HepG2 (cell line): ENCODE data around the gene ORMDL3. TPM values are rescaled to one million over a fixed set of nuclear protein-coding genes. Genes with fewer than 3 reads are reported as not detected.
A peak's percentile ranks its signal among the peaks of the same experiment; 100 is the strongest.

ENCODE experiments used
- BHLHE40 ChIP-seq: IDR thresholded peaks from 2 replicates; pipeline ENCODE4 v1.6.1; 2011; ENCODE audit warnings: low read length, improper control_type of control experiment
- EP300 ChIP-seq, 3 experiments: sonication (generic) in 1 of 3; formaldehyde crosslinking in 1 of 3; IDR thresholded peaks; 2 replicates each; pipeline versions ENCODE4 v1.5.1 to v1.6.1; 2011 to 2020; ENCODE audit warnings: low read depth in 2 of 3, low read length in 2 of 3, borderline replicate concordance in 1 of 3, improper control_type of control experiment in 1 of 3, mild to moderate bottlenecking in 1 of 3, missing genetic modification reagents in 1 of 3, moderate library complexity in 1 of 3
- ERF ChIP-seq: IDR thresholded peaks from 2 replicates; pipeline ENCODE4 v1.6.1; 2018; ENCODE audit warnings: missing biosample characterization, missing genetic modification reagents
- PAF1 ChIP-seq: IDR thresholded peaks from 2 replicates; pipeline ENCODE4 v1.6.1; 2016; ENCODE audit warnings: missing genetic modification reagents, missing compliant biosample characterization
- PHF5A ChIP-seq: IDR thresholded peaks from one replicate; pipeline ENCODE4 v1.6.1; 2018; ENCODE audit warnings: low read depth, missing genetic modification reagents; ENCODE audit not compliant: unreplicated experiment
- PHF8 ChIP-seq: sonication (generic); formaldehyde crosslinking; IDR thresholded peaks from 2 replicates; pipeline ENCODE4 v1.5.0; 2020; ENCODE audit warnings: missing genetic modification reagents
- RAD21 ChIP-seq: fragments of 450-650 bp; formaldehyde crosslinking; IDR thresholded peaks from 2 replicates; pipeline ENCODE4 v1.5.0; 2020; ENCODE audit warnings: mild to moderate bottlenecking
- RXRA ChIP-seq: sonication (generic); formaldehyde crosslinking; IDR thresholded peaks from 2 replicates; pipeline ENCODE4 v1.5.1; 2020; ENCODE audit warnings: missing genetic modification reagents
- RXRB ChIP-seq: IDR thresholded peaks from 2 replicates; pipeline ENCODE4 v1.6.1; 2016; ENCODE audit warnings: borderline replicate concordance, missing genetic modification reagents, missing compliant biosample characterization
- SAP130 ChIP-seq: IDR thresholded peaks from 2 replicates; pipeline ENCODE4 v1.6.1; 2016; ENCODE audit warnings: low read depth
- ZBTB7A ChIP-seq: sonication (generic); formaldehyde crosslinking; IDR thresholded peaks from 2 replicates; pipeline ENCODE4 v1.8.0; 2022; ENCODE audit warnings: mild to moderate bottlenecking, missing genetic modification reagents
- ZNF3 ChIP-seq: IDR thresholded peaks from 2 replicates; pipeline ENCODE4 v1.7.0; 2017; ENCODE audit warnings: inconsistent platforms
- ZNF382 ChIP-seq: sonication (generic); formaldehyde crosslinking; IDR thresholded peaks from 2 replicates; pipeline ENCODE4 v1.5.0; 2020; ENCODE audit warnings: missing genetic modification reagents, mild to moderate bottlenecking, borderline replicate concordance
- ZNF652 ChIP-seq: IDR thresholded peaks from 2 replicates; pipeline ENCODE4 v1.6.1; 2016; ENCODE audit warnings: low read depth, borderline replicate concordance
- ZNF709 ChIP-seq: sonication (generic); formaldehyde crosslinking; IDR thresholded peaks from 2 replicates; pipeline ENCODE4 v1.5.0; 2020; ENCODE audit warnings: mild to moderate bottlenecking, missing genetic modification reagents
- ZSCAN25 ChIP-seq: sonication (generic); formaldehyde crosslinking; IDR thresholded peaks from 2 replicates; pipeline ENCODE4 v1.8.0; 2022; ENCODE audit warnings: mild to moderate bottlenecking, missing genetic modification reagents
- polyA plus RNA-seq, 8 experiments: library from polyadenylated mRNA; depleted of rRNA in 3 of 8; stranded (reverse) in 7 of 8; unstranded in 1 of 8; fragments of >200 nt; fragmentation: Illumina TruSeq in 4 of 8; extraction: Trizol in 4 of 8; gene quantifications; 2 replicates each; pipeline versions ENCODE4 v1.2.1 to v1.2.3, GENCODE V29; 2011 to 2016; ENCODE audit warnings: low read depth in 4 of 8, missing spikeins in 1 of 8, mixed read lengths in 1 of 8; ENCODE audit not compliant: insufficient read depth in 1 of 8
- total RNA-seq, 5 experiments: library from RNA; depleted of rRNA; stranded (reverse); fragments of >200 nt; fragmentation: Illumina TruSeq; extraction: Trizol; gene quantifications; 2 replicates each; pipeline ENCODE4 v1.2.3, GENCODE V29; 2016; ENCODE audit warnings: low read depth in 1 of 5
- TF ChIP-seq, protein P1 (sequence below): sonication (generic); formaldehyde crosslinking; IDR thresholded peaks from 2 replicates; pipeline ENCODE4 v1.4.0; 2020; ENCODE audit warnings: missing genetic modification reagents, borderline replicate concordance
- TF ChIP-seq, protein P2 (sequence below): sonication (generic); formaldehyde crosslinking; IDR thresholded peaks from 2 replicates; pipeline ENCODE4 v1.4.0; 2020; ENCODE audit warnings: missing genetic modification reagents, borderline replicate concordance
- TF ChIP-seq, protein P3 (sequence below): sonication (generic); formaldehyde crosslinking; IDR thresholded peaks from 2 replicates; pipeline ENCODE4 v1.5.1; 2020; ENCODE audit warnings: missing genetic modification reagents, mild to moderate bottlenecking, borderline replicate concordance
- TF ChIP-seq, protein P4 (sequence below): sonication (generic); formaldehyde crosslinking; IDR thresholded peaks from 2 replicates; pipeline ENCODE4 v1.5.1; 2020; ENCODE audit warnings: mild to moderate bottlenecking, missing genetic modification reagents

The ORMDL3 gene
- total and polyA plus RNA-seq, 2 of the 13 experiments (the other 11 are each of a cell fraction or from before 2014, with no cell fraction given), result 181 to 384 TPM

DNA sequence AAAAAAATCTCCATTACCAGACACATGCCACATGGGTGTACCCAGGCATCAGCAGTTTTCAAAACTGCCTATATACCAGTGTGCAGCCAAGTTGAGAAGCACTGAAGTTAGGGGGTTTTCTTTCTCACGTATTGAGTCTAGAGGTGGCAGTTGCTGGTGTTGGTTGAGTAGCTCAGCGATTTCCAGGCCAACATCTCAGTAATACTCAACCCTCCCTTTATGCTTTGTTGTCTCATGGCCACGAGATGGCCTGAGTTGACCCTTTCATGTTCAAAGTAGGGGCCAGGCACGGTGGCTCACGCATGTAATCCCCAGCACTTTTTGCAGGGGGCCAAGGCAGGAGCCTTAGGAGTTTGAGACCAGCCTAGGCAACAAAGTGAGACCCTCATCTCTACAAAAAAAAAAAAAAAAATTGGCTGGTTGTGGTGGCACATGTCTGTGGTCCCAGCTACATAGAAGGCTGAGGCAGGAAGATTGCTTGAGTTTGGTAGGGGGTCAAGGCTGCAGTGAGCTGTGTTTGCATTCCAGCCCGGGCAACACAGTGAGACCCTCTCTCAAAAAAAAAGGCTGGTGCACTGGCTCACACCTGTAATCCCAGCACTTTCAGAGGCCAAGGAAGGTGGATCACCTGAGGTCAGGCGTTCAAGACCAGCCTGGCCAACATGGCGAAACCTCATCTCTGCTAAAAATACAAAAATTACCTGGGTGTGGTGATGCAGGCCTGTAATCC is 10.9 kb upstream of the ORMDL3 start (continued):
- TF ChIP-seq ERF (CRISPR knock-in tag), result peak; percentile 38; the same call in 1 of the 2 replicates
- no peak for TF ChIP-seq PAF1
- no peak for TF ChIP-seq EP300 (IDR thresholded peaks at IDR 0.05; ENCODE audit: low read depth in 2 of 2, low read length in 2 of 2)
- 0 out of 2 replicates have a peak, but pooled peaks have one; percentile 5 for TF ChIP-seq EP300 (CRISPR knock-in tag; IDR thresholded peaks at IDR 0.05; ENCODE audit: borderline replicate concordance)
- TF ChIP-seq SAP130, result peak; percentile 65
- no peak for TF ChIP-seq BHLHE40
- TF ChIP-seq PHF8 (CRISPR knock-in tag), result no peak
- 0 out of 2 replicates have a peak, but pooled peaks have one; percentile 39 for TF ChIP-seq ZBTB7A (CRISPR knock-in tag)
- TF ChIP-seq, protein P1, sequence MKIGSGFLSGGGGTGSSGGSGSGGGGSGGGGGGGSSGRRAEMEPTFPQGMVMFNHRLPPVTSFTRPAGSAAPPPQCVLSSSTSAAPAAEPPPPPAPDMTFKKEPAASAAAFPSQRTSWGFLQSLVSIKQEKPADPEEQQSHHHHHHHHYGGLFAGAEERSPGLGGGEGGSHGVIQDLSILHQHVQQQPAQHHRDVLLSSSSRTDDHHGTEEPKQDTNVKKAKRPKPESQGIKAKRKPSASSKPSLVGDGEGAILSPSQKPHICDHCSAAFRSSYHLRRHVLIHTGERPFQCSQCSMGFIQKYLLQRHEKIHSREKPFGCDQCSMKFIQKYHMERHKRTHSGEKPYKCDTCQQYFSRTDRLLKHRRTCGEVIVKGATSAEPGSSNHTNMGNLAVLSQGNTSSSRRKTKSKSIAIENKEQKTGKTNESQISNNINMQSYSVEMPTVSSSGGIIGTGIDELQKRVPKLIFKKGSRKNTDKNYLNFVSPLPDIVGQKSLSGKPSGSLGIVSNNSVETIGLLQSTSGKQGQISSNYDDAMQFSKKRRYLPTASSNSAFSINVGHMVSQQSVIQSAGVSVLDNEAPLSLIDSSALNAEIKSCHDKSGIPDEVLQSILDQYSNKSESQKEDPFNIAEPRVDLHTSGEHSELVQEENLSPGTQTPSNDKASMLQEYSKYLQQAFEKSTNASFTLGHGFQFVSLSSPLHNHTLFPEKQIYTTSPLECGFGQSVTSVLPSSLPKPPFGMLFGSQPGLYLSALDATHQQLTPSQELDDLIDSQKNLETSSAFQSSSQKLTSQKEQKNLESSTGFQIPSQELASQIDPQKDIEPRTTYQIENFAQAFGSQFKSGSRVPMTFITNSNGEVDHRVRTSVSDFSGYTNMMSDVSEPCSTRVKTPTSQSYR (CRISPR knock-in tag), result peak; percentile 27; the same call in 1 of the 2 replicates
- TF ChIP-seq ZNF382 (CRISPR knock-in tag), result no peak
- no peak for TF ChIP-seq ZNF3
- TF ChIP-seq, protein P2, sequence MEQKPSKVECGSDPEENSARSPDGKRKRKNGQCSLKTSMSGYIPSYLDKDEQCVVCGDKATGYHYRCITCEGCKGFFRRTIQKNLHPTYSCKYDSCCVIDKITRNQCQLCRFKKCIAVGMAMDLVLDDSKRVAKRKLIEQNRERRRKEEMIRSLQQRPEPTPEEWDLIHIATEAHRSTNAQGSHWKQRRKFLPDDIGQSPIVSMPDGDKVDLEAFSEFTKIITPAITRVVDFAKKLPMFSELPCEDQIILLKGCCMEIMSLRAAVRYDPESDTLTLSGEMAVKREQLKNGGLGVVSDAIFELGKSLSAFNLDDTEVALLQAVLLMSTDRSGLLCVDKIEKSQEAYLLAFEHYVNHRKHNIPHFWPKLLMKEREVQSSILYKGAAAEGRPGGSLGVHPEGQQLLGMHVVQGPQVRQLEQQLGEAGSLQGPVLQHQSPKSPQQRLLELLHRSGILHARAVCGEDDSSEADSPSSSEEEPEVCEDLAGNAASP (CRISPR knock-in tag), result peak; percentile 98
- TF ChIP-seq ZNF652 (CRISPR knock-in tag), result peak; percentile 93
- peak; percentile 9; the same call in 1 of the 2 replicates for TF ChIP-seq RAD21
- TF ChIP-seq RXRA (CRISPR knock-in tag), result peak; percentile 91
- TF ChIP-seq, protein P3, sequence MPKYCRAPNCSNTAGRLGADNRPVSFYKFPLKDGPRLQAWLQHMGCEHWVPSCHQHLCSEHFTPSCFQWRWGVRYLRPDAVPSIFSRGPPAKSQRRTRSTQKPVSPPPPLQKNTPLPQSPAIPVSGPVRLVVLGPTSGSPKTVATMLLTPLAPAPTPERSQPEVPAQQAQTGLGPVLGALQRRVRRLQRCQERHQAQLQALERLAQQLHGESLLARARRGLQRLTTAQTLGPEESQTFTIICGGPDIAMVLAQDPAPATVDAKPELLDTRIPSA (CRISPR knock-in tag), result no peak
- TF ChIP-seq ZNF709 (CRISPR knock-in tag), result no peak
- no peak for TF ChIP-seq ZSCAN25 (CRISPR knock-in tag)
- TF ChIP-seq RXRB, result peak; percentile 96
- TF ChIP-seq PHF5A, result no peak
- TF ChIP-seq, protein P4, sequence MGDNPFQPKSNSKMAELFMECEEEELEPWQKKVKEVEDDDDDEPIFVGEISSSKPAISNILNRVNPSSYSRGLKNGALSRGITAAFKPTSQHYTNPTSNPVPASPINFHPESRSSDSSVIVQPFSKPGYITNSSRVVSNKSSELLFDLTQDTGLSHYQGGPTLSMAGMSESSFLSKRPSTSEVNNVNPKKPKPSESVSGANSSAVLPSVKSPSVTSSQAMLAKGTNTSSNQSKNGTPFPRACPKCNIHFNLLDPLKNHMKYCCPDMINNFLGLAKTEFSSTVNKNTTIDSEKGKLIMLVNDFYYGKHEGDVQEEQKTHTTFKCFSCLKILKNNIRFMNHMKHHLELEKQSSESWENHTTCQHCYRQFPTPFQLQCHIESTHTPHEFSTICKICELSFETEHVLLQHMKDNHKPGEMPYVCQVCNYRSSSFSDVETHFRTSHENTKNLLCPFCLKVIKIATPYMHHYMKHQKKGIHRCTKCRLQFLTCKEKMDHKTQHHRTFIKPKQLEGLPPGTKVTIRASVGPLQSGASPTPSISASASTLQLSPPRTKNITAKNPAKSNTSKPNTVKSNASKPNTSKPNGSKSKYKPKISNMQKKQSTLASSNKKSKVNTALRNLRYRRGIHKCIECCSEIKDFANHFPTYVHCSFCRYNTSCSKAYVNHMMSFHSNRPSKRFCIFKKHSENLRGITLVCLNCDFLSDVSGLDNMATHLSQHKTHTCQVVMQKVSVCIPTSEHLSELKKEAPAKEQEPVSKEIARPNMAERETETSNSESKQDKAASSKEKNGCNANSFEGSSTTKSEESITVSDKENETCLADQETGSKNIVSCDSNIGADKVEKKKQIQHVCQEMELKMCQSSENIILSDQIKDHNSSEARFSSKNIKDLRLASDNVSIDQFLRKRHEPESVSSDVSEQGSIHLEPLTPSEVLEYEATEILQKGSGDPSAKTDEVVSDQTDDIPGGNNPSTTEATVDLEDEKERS, result 0 out of 2 replicates have a peak, but pooled peaks have one; percentile 36
